ENCODE measurements around the gene DHDH. TPM values are rescaled to one million over a fixed set of nuclear protein-coding genes. Genes with fewer than 3 reads are reported as not detected.

The DHDH gene
- total and polyA plus RNA-seq, 5 experiments from 2014 or later, result 0.67 to 2.4 (median 2.0) TPM

DNA sequence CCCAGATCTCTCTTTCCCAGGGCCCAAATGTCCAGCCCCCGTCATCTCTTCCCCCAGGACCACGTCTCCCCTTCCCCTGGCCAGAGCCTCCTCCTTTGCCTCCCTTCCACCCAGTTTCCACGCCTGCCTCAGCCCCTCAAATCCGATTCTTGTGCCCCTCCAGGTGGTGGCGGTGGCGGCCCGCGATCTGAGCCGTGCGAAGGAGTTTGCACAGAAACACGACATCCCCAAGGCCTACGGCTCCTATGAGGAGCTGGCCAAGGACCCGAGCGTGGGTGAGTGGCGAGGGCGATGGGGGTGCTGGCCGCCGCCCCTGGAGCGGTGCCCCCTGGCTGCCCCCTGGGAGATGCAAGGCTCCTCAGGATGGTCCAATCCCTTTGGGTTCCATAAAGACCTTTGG is 1.3 kb downstream of the DHDH start:
- H3K27ac Mint-ChIP-seq, result peak overlapping the region in 2 of 10 donors; percentile 60 to 87
- peaks cover 3 to 7% (median 4%) of the 10 kb centered on the region in 3 donors for H3K36me3 Mint-ChIP-seq
- ATAC-seq (no peak), DNase-seq (no peak)
- peak overlapping the region in 6 of 10 donors; percentile 38 to 94 (median 62) for H3K4me3 Mint-ChIP-seq
- peaks cover 3 to 21% (median 12%) of the 10 kb centered on the region in 4 donors for H3K4me1 Mint-ChIP-seq
- no peaks in the 10 kb centered on the region for H3K9me3 Mint-ChIP-seq
- peaks cover 0 to 3% (median 0%) of the 10 kb centered on the region in 5 donors for H3K27me3 Mint-ChIP-seq
- POLR2A ChIA-PET, result interaction anchor here (0.6 kb wide), 1 partner anchor 1198 kb away, joined by 4 read pairs; no protein-coding TSS in a partner anchor

DNA sequence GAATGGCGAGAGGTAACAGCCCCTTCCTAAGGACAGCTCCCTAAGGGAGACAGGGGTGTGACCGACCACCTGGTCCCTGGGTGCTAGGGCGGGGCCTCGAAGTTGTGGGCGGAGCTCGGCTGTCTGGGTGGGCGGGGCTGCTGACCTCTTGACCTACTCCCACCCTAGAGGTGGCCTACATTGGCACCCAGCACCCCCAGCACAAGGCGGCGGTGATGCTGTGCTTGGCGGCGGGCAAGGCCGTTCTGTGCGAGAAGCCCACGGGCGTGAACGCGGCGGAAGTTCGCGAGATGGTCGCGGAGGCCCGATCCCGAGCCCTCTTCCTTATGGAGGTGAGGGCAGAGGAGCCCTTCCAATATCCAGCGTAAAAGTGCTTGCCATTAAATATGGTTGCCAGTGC is 2.4 kb downstream of the DHDH start:
- Mint-ChIP-seq H3K36me3 (peaks cover 4 to 15% (median 8%) of the 10 kb centered on the region in 3 donors), H3K4me3 (no peak overlapping the region), H3K27me3 (peaks cover 0 to 3% (median 0%) of the 10 kb centered on the region in 5 donors), H3K4me1 (peaks cover 3 to 21% (median 12%) of the 10 kb centered on the region in 4 donors), H3K27ac (no peak overlapping the region), H3K9me3 (no peaks in the 10 kb centered on the region)
- DNase-seq (no peak), ATAC-seq (no peak)
- POLR2A ChIA-PET, result no interaction called here

GRCh38 chr19:48938256-48938655 is 4.8 kb downstream of the DHDH start:
- ATAC-seq, result no peak
- H3K36me3 Mint-ChIP-seq, result peaks cover 4 to 21% (median 15%) of the 10 kb centered on the region in 3 donors
- POLR2A ChIA-PET, result no interaction called here
- H3K27me3 Mint-ChIP-seq, result peaks cover 0 to 1% (median 0%) of the 10 kb centered on the region in 5 donors
- no peak overlapping the region for H3K27ac Mint-ChIP-seq
- DNase-seq, result no peak
- H3K9me3 Mint-ChIP-seq, result no peaks in the 10 kb centered on the region
- peaks cover 3 to 18% (median 9%) of the 10 kb centered on the region in 4 donors for H3K4me1 Mint-ChIP-seq
- no peak overlapping the region for H3K4me3 Mint-ChIP-seq

DNA sequence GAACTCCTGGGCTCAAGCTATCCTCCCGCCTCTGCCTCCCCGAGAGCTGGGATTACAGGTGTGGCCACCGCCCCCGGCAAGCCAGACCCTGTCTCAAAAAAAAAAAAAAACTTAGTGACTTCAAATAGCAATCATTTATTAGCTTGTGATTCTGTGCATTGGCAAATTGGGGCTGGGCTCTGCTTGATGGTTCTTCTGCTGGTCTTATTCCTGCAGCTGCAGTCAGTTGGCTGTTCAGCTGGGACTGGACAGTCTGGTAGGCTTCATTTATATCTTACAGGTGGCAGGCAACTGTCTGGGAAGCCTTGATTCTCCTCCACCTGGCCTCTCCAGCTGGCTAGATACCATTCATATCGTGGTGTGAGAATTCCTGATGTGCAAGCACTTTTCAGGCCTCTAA is 7.4 kb downstream of the DHDH start:
- no peak for DNase-seq
- no peak overlapping the region for H3K27ac Mint-ChIP-seq

DNA sequence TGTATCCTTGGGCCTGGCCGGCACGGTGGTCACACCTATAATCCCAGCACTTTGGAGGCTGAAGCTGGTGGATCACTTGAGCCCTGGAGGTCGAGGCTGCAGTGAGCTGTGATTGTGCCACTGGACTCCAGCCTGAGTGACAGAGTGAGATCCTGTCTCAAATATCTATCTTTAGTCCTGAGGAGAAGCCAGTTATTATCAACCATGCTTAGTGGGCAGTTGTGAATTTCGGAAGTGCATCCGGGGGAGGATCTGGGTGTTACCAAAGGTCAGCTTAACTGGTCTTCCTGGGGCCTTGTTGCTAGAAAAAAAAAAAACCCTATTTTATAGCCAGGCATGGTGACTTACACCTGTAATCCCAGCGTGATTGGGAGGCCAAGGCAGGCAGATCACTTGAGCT is 9.6 kb downstream of the DHDH start:
- Mint-ChIP-seq H3K4me3 (no peak overlapping the region), H3K27ac (no peak overlapping the region), H3K36me3 (peaks cover 4 to 21% (median 15%) of the 10 kb centered on the region in 3 donors), H3K9me3 (peaks cover 0 to 2% (median 0%) of the 10 kb centered on the region in 9 donors), H3K27me3 (no peaks in the 10 kb centered on the region), H3K4me1 (peaks cover 0 to 2% (median 0%) of the 10 kb centered on the region in 4 donors)
- POLR2A ChIA-PET, result interaction anchor here (0.7 to 1.2 kb wide), 2 partner anchors 11 to 965 kb away, joined by 3 read pairs; partner anchors contain the start of gene BAX
- no peak for DNase-seq
- no peak for ATAC-seq

More for the DNA sequence above, 7.4 kb downstream of the DHDH start:
- Mint-ChIP-seq H3K4me3 (no peak overlapping the region), H3K9me3 (no peaks in the 10 kb centered on the region), H3K27me3 (no peaks in the 10 kb centered on the region), H3K36me3 (peaks cover 4 to 21% (median 15%) of the 10 kb centered on the region in 3 donors), H3K4me1 (peaks cover 0 to 2% (median 0%) of the 10 kb centered on the region in 4 donors)
- ATAC-seq, result no peak
- POLR2A ChIA-PET, result interaction anchor here (0.6 to 1.0 kb wide), 3 partner anchors 11 to 616 kb away, joined by 3 to 5 read pairs (median 3); no protein-coding TSS in a partner anchor

DNA sequence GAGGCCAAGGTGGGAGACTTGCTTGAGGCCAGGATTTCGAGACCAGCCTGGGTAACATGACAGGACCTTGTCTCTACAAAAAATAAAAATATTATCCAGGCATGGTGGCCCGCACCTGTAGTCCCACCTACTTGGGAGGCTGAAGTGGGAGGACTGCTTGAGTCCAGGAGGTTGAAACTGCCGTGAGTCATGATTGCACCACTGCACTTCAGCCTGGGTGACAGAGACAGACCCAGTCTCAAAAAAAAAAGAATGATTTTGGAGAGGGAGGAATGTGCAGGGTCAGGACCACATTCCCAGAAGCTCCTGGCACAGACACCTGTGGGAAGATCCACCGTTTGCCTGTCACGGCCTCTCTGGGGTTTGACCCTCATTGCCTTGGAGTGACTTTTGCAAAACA is 11.9 kb downstream of the DHDH start:
- ATAC-seq (no peak), DNase-seq (no peak)
- Mint-ChIP-seq H3K9me3 (peaks cover 0 to 5% (median 0%) of the 10 kb centered on the region in 9 donors), H3K36me3 (peaks cover 0 to 11% (median 9%) of the 10 kb centered on the region in 3 donors), H3K27ac (no peak overlapping the region), H3K27me3 (no peaks in the 10 kb centered on the region), H3K4me3 (no peak overlapping the region), H3K4me1 (peaks cover 0 to 2% (median 0%) of the 10 kb centered on the region in 4 donors)
- POLR2A ChIA-PET, result interaction anchor here (1.3 kb wide), 1 partner anchor 19 kb away, joined by 3 read pairs; no protein-coding TSS in a partner anchor

- no peak overlapping the region for H3K4me3 Mint-ChIP-seq
- no peak for DNase-seq
- ATAC-seq, result no peak
- H3K36me3 Mint-ChIP-seq, result peaks cover 0 to 7% (median 6%) of the 10 kb centered on the region in 3 donors
- no peak overlapping the region for H3K27ac Mint-ChIP-seq
- H3K9me3 Mint-ChIP-seq, result peaks cover 0 to 5% (median 0%) of the 10 kb centered on the region in 9 donors
- peaks cover 0 to 2% (median 0%) of the 10 kb centered on the region in 4 donors for H3K4me1 Mint-ChIP-seq
- no peaks in the 10 kb centered on the region for H3K27me3 Mint-ChIP-seq
- POLR2A ChIA-PET, result interaction anchor here (0.5 to 1.3 kb wide), 2 partner anchors 18 to 33 kb away, joined by 3 read pairs; no protein-coding TSS in a partner anchor
Measured at GRCh38 chr19:48945817-48946216, 12.3 kb downstream of the DHDH start.

DNA sequence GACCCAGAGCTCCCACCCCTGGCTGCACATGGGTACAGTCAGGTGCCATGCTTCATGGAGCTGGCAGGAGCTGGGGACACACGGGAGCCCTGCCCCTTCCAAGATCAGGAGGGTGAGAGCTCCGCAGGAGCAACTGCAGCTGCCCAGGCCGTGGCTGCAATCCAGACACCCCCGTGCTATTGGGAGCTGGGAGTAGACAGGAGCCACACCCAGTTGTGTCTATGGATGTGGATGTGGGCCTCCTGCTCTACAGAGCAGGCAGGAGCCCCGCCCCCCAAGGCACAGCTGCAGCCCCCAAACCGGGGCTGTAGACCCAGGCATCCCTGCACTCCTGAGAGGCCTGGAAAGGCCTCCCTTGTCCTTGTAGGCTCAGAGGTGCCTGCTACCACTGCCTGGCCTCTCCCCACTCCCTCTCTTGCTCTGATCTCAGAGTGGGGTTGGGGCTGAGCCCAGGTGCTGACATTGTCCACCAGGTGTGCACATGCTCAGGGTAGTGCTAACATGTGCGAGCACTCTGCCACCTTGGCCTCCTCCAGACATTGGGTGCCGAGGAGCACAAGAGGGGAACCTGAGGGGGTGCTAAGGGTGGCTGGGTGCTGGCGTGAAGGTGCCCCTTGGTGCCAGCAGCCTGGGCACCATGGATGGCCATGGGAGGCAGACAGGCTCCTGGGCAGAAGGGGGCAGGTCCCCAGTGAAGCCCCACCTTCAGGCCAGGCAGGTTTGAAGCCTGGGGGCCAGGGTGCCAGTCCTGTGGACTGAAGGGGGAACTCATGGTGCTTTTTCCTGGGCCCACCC is 13.2 kb downstream of the DHDH start:
- no peak for ATAC-seq
- no peak for DNase-seq
- Mint-ChIP-seq H3K27me3 (no peaks in the 10 kb centered on the region), H3K4me1 (peaks cover 0 to 2% (median 0%) of the 10 kb centered on the region in 4 donors), H3K4me3 (no peak overlapping the region), H3K36me3 (peaks cover 0 to 2% (median 0%) of the 10 kb centered on the region in 3 donors), H3K9me3 (peaks cover 0 to 5% (median 0%) of the 10 kb centered on the region in 9 donors), H3K27ac (no peak overlapping the region)
- POLR2A ChIA-PET, result interaction anchor here (0.5 kb wide), 1 partner anchor 34 kb away, joined by 3 read pairs; no protein-coding TSS in a partner anchor

DNA sequence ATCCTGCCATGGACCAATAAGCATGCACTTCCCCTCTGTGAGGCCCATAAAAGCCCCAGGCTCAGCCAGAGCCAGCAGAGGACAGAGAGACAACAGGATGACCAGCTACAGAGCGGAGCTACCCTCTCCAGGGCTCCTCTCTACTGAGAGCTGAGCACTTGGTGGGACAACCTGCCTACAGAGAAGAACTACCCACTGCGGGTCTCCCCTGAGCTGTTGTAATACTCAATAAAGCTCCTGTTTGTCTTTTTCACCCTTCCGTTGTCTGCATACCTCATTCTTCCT is 13.7 kb downstream of the DHDH start:
- Mint-ChIP-seq H3K4me1 (peaks cover 0 to 2% (median 0%) of the 10 kb centered on the region in 4 donors), H3K27ac (peak overlapping the region in 2 of 10 donors; percentile 13 to 34), H3K36me3 (no peaks in the 10 kb centered on the region), H3K4me3 (no peak overlapping the region), H3K9me3 (peaks cover 0 to 5% (median 0%) of the 10 kb centered on the region in 9 donors), H3K27me3 (no peaks in the 10 kb centered on the region)
- no peak for ATAC-seq
- POLR2A ChIA-PET, result no interaction called here
- DNase-seq, result no peak

DNA sequence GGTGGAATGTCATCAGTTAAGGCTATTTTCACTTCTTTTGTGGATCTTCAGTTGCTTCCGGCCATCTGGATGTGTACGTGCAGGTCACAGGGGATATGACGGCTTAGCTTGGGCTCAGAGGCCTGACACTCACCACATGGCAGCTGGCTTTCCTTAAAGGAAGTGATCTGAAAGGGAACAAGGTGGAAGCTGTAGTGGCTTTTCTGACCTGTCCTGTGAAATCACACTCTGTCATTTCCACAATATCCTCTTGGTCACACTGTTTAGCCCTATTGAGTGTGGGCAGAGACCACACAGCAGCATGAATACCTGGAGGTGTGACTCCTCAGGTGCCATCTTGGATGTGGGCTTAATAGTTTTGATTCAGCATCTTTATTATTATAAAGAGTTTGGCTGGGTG is 16.7 kb downstream of the DHDH start:
- Mint-ChIP-seq H3K9me3 (peaks cover 0 to 5% (median 0%) of the 10 kb centered on the region in 9 donors), H3K4me1 (peaks cover 2 to 6% (median 3%) of the 10 kb centered on the region in 4 donors), H3K4me3 (no peak overlapping the region), H3K36me3 (no peaks in the 10 kb centered on the region), H3K27me3 (no peaks in the 10 kb centered on the region), H3K27ac (no peak overlapping the region)
- no peak for ATAC-seq
- DNase-seq, result no peak
- POLR2A ChIA-PET, result no interaction called here

DNA sequence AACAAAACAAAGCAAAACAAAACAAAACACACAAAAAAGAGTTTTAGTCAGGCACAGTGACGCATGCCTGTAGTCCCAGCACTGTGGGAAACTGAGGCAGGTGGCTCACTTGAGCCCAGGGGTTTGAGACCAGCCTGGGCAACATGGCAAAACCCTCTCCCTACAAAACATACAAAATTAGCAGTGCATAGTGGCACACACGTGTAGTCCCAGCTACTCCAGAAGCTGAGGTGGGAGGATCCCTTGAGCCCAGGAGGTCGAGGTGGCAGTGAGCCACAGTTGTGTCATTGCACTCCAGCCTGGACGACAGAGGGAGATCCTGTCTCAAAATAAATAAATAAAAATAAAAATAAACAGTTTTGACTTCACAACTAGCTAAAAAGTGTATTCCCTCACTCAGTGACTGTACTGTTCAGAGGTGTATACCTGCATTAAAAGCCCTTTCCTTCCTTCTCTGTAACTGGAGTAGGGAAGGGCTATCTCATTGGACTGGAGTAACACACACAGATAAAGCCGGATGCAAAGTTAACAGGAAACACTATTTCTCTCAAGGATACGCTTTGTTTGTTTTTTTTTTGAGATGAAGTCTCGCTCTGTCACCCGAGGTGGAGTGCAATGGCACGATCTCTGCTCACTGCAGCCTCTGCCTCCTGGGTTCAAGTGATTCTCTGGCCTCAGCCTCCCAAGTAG is 17.5 kb downstream of the DHDH start:
- Mint-ChIP-seq H3K9me3 (peaks cover 0 to 5% (median 0%) of the 10 kb centered on the region in 9 donors), H3K27ac (no peak overlapping the region), H3K27me3 (no peaks in the 10 kb centered on the region), H3K36me3 (peaks cover 0 to under 1% (median 0%) of the 10 kb centered on the region in 3 donors), H3K4me3 (no peak overlapping the region), H3K4me1 (peaks cover 5 to 13% (median 11%) of the 10 kb centered on the region in 4 donors)
- POLR2A ChIA-PET, result interaction anchor here (1.1 kb wide), 1 partner anchor 10 kb away, joined by 3 read pairs; no protein-coding TSS in a partner anchor
- DNase-seq, result no peak
- no peak for ATAC-seq

GRCh38 chr19:48953141-48953540 is 19.6 kb downstream of the DHDH start:
- ATAC-seq (no peak), DNase-seq (no peak)
- POLR2A ChIA-PET, result interaction anchor here (0.7 to 3.7 kb wide), 2 partner anchors 12 to 57 kb away, joined by 3 to 51 read pairs; partner anchors contain the start of gene FTL
- Mint-ChIP-seq H3K4me3 (peak overlapping the region in 9 of 10 donors; percentile 2 to 86 (median 39)), H3K27me3 (no peaks in the 10 kb centered on the region), H3K9me3 (peaks cover 0 to 4% (median 0%) of the 10 kb centered on the region in 9 donors), H3K4me1 (peaks cover 12 to 32% (median 24%) of the 10 kb centered on the region in 4 donors), H3K36me3 (peaks cover 0 to 19% (median 4%) of the 10 kb centered on the region in 3 donors), H3K27ac (peak overlapping the region in 1 of 10 donors; percentile 31)

Measured in naive thymus-derived CD8-positive, alpha-beta T cell (primary cell).